Measurements from ENCODE around the gene SEL1L3.

Gene SEL1L3

GRCh38 chr4:25725870-25726269 lies 136.9 kb downstream of the SEL1L3 start:
- TF ChIP-seq, protein P1, sequence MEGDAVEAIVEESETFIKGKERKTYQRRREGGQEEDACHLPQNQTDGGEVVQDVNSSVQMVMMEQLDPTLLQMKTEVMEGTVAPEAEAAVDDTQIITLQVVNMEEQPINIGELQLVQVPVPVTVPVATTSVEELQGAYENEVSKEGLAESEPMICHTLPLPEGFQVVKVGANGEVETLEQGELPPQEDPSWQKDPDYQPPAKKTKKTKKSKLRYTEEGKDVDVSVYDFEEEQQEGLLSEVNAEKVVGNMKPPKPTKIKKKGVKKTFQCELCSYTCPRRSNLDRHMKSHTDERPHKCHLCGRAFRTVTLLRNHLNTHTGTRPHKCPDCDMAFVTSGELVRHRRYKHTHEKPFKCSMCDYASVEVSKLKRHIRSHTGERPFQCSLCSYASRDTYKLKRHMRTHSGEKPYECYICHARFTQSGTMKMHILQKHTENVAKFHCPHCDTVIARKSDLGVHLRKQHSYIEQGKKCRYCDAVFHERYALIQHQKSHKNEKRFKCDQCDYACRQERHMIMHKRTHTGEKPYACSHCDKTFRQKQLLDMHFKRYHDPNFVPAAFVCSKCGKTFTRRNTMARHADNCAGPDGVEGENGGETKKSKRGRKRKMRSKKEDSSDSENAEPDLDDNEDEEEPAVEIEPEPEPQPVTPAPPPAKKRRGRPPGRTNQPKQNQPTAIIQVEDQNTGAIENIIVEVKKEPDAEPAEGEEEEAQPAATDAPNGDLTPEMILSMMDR (IDR thresholded peaks at IDR 0.05), result no peak

GRCh38 chr4:25723409-25723808 lies 139.4 kb downstream of the SEL1L3 start:
- TF ChIP-seq, protein P1 (IDR thresholded peaks at IDR 0.05), result no peak

DNA sequence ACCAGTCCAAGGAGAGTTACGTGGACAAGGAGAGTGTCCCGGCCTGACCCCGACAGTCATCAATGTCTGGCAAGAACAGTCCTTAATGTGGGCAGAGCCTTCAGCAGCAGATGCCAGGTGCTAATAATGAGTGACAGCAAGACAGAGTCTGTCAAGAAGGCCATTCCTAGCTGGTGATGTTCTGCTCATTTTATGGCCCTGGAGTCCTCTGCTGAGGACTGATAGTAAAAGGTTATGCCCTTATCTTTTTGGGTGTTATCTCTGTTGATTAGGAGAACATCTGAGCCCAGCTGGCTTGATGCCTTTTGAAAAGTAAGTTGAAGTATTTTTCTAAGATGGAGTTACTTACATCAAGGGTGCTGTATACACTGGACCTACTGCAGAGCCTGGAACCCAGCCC lies 139.8 kb downstream of the SEL1L3 start:
- TF ChIP-seq, protein P1 (IDR thresholded peaks at IDR 0.05), result no peak

- TF ChIP-seq, protein P1 (IDR thresholded peaks at IDR 0.05), result no peak
Observed at GRCh38 chr4:25713812-25714211, 149.0 kb downstream of the SEL1L3 start.

DNA sequence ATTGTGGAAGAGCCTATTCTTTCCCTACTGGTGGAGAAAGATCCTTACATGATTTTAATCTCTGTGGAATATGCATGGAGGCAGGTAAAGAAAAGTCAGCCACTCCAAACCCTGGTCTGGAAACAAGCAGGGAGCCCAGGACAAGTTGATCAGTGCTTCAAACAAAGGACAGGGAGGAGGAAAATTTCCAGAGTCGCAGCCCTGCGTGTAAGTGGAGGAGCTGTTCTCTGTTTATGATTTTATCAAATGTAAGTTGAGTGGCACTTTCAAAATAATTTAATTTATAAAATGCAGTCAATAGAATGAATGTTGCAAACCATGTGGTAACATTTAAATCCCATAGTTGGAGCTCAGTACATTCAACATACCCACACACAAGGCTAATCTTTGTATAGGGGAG lies 150.2 kb downstream of the SEL1L3 start:
- TF ChIP-seq, protein P1 (IDR thresholded peaks at IDR 0.05), result no peak

GRCh38 chr4:25710637-25711036 lies 152.2 kb downstream of the SEL1L3 start:
- TF ChIP-seq, protein P1 (IDR thresholded peaks at IDR 0.05), result no peak

DNA sequence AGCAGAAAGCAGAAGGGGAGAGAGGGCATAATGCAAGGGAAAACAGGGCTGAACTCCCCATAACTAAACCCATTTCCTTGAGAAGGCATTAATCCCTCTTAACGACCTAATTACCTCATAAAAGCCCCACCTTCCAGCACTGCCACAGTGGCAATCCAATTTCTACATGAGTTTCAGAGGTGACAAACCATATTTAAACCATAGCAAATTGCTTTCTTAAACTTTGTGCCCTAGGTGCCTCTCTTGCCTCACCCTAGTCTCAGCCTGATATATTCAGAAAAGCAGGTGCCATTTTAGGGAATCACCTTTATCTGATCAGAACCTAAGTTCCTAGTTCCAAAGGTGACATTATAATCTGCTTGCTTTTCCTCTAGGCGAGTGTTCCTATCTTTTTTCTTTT lies 158.3 kb downstream of the SEL1L3 start:
- TF ChIP-seq, protein P1 (IDR thresholded peaks at IDR 0.05), result no peak

- TF ChIP-seq, protein P1 (IDR thresholded peaks at IDR 0.05), result no peak
Observed at GRCh38 chr4:25703731-25704388, 158.9 kb downstream of the SEL1L3 start.
